ENCODE results near the gene LRRC63.

DNA sequence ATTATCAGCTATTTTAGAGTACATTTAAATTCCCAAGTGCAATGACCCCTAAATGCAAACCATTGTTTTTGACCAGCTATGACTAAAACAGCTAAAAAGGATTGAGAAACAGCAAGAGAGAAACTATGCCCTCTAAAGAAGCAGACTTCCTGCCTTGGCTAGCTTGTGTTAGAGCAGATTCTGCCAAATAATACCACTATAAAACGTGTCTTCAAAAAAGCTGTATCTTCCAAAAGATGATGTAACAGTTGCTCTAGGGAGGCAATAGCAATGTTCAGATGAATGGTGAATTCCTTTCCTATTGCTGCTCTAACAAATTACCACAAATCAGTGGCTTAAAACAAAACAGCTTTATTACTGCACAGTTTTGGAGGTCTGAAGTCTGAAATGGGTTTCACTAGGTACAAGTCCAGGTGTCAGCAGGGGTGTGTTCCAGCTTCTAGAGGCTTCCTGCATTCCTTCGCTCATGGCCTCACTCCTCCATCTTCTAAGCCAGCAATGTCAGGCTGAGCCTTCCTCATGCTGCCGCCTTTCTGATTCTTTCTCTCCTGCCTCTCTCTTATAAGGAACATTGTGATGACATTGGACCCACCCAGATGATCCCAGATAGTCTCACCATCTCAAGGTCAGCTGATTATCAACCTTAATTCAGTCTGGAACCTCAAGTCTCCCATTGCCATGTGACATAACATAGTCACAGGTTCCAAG, 84.5 kb downstream of the LRRC63 start:
- TF ChIP-seq MCM3 (IDR thresholded peaks at IDR 0.05) (no peak), EWSR1 (IDR thresholded peaks at IDR 0.05; ENCODE audit: borderline replicate concordance, low read depth, partially characterized antibody) (no peak), SREBF1 (IDR thresholded peaks at IDR 0.05; ENCODE audit: borderline replicate concordance, low read depth, low read length) (no peak), EZH2 (IDR thresholded peaks at IDR 0.05; ENCODE audit: borderline replicate concordance, low read depth, low read length) (no peak), L3MBTL2 (IDR thresholded peaks at IDR 0.05) (no peak), FOXP1 (CRISPR knock-in tag; IDR thresholded peaks at IDR 0.05) (no peak), POLR2AphosphoS5 (IDR thresholded peaks at IDR 0.05; ENCODE audit: control insufficient read depth, insufficient read depth, low read depth, low read length) (no peak), MYNN (IDR thresholded peaks at IDR 0.05) (no peak), MYNN (CRISPR knock-in tag; IDR thresholded peaks at IDR 0.05) (no peak), ZSCAN29 (IDR thresholded peaks at IDR 0.05) (no peak)
- TF ChIP-seq, protein P1, sequence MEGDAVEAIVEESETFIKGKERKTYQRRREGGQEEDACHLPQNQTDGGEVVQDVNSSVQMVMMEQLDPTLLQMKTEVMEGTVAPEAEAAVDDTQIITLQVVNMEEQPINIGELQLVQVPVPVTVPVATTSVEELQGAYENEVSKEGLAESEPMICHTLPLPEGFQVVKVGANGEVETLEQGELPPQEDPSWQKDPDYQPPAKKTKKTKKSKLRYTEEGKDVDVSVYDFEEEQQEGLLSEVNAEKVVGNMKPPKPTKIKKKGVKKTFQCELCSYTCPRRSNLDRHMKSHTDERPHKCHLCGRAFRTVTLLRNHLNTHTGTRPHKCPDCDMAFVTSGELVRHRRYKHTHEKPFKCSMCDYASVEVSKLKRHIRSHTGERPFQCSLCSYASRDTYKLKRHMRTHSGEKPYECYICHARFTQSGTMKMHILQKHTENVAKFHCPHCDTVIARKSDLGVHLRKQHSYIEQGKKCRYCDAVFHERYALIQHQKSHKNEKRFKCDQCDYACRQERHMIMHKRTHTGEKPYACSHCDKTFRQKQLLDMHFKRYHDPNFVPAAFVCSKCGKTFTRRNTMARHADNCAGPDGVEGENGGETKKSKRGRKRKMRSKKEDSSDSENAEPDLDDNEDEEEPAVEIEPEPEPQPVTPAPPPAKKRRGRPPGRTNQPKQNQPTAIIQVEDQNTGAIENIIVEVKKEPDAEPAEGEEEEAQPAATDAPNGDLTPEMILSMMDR (IDR thresholded peaks at IDR 0.05 in 2 of 3, conservative IDR thresholded peaks at IDR 0.05 in 1 of 3; ENCODE audit: insufficient read depth in 2 of 3, low read depth in 1 of 3, low read length in 3 of 3) = no peak
- TF ChIP-seq, protein P2, sequence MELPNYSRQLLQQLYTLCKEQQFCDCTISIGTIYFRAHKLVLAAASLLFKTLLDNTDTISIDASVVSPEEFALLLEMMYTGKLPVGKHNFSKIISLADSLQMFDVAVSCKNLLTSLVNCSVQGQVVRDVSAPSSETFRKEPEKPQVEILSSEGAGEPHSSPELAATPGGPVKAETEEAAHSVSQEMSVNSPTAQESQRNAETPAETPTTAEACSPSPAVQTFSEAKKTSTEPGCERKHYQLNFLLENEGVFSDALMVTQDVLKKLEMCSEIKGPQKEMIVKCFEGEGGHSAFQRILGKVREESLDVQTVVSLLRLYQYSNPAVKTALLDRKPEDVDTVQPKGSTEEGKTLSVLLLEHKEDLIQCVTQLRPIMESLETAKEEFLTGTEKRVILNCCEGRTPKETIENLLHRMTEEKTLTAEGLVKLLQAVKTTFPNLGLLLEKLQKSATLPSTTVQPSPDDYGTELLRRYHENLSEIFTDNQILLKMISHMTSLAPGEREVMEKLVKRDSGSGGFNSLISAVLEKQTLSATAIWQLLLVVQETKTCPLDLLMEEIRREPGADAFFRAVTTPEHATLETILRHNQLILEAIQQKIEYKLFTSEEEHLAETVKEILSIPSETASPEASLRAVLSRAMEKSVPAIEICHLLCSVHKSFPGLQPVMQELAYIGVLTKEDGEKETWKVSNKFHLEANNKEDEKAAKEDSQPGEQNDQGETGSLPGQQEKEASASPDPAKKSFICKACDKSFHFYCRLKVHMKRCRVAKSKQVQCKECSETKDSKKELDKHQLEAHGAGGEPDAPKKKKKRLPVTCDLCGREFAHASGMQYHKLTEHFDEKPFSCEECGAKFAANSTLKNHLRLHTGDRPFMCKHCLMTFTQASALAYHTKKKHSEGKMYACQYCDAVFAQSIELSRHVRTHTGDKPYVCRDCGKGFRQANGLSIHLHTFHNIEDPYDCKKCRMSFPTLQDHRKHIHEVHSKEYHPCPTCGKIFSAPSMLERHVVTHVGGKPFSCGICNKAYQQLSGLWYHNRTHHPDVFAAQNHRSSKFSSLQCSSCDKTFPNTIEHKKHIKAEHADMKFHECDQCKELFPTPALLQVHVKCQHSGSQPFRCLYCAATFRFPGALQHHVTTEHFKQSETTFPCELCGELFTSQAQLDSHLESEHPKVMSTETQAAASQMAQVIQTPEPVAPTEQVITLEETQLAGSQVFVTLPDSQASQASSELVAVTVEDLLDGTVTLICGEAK (IDR thresholded peaks at IDR 0.05) = no peak
- TF ChIP-seq, protein P2 (CRISPR knock-in tag; IDR thresholded peaks at IDR 0.05) = no peak

Data from K562 (cell line).